GM12878 (cell line): ENCODE measurements around the gene SLTM.
"Not testable (repeated sequence)": the region's sequence is repeated elsewhere in the genome, so short reads cannot be mapped to it uniquely, and the experiment has no call there.

Source experiments
- CHD2 ChIP-seq: IDR thresholded peaks from 2 replicates; pipeline ENCODE4 v1.6.1; 2011; ENCODE audit warnings: low read depth, low read length, improper control_type of control experiment, borderline replicate concordance
- CTCF ChIP-seq, 3 experiments: IDR thresholded peaks in 2 of 3; conservative IDR thresholded peaks in 1 of 3; 2 replicates each; pipeline ENCODE4 v1.5.1; 2011; ENCODE audit warnings: low read depth in 3 of 3, low read length in 3 of 3, mild to moderate bottlenecking in 3 of 3, control low read depth in 2 of 3, moderate library complexity in 2 of 3, inconsistent platforms in 1 of 3, mixed read lengths in 1 of 3; ENCODE audit not compliant: control insufficient read depth in 2 of 3, insufficient read depth in 1 of 3; ENCODE audit errors: extremely low read depth in 1 of 3
- EP300 ChIP-seq, 2 experiments: fragments of 150-350 bp in 1 of 2; IDR thresholded peaks; 2 replicates each; pipeline ENCODE4 v1.6.1; 2011 to 2012; ENCODE audit warnings: low read depth in 2 of 2, low read length in 2 of 2, borderline replicate concordance in 1 of 2, improper control_type of control experiment in 1 of 2, inconsistent platforms in 1 of 2; ENCODE audit not compliant: control insufficient read depth in 1 of 2
- POLR2A ChIP-seq: IDR thresholded peaks from 2 replicates; pipeline ENCODE4 v1.6.1; 2011; ENCODE audit warnings: low read depth, mild to moderate bottlenecking, low read length
- RBBP5 ChIP-seq: fragments of 200-600 bp; sonication (generic); conservative IDR thresholded peaks from 2 replicates; pipeline ENCODE4 v1.6.1; 2016
- RFX5 ChIP-seq: IDR thresholded peaks from 2 replicates; pipeline ENCODE4 v1.6.1; 2011; ENCODE audit warnings: low read depth, low read length, improper control_type of control experiment
- STAT1 ChIP-seq: fragments of 450-650 bp; conservative IDR thresholded peaks from 2 replicates; pipeline ENCODE4 v1.6.1; 2014; ENCODE audit warnings: antibody characterized with exemption, mild to moderate bottlenecking
- TCF12 ChIP-seq: IDR thresholded peaks from 2 replicates; pipeline ENCODE4 v1.6.1; 2011; ENCODE audit warnings: low read depth, mild to moderate bottlenecking, low read length
- YBX1 ChIP-seq: fragments of 450-650 bp; IDR thresholded peaks from 2 replicates; pipeline ENCODE4 v1.6.1; 2016; ENCODE audit warnings: antibody characterized with exemption

GRCh38 chr15:58883926-58884325, 49.6 kb downstream of the SLTM start:
- not testable (repeated sequence) for TF ChIP-seq CTCF (IDR thresholded peaks at IDR 0.05 in 2 of 3, conservative IDR thresholded peaks at IDR 0.05 in 1 of 3; ENCODE audit: control insufficient read depth in 2 of 3, extremely low read depth in 1 of 3, insufficient read depth in 1 of 3, low read depth in 3 of 3, low read length in 3 of 3); RFX5; YBX1; STAT1; POLR2A; RBBP5; TCF12; EP300 (IDR thresholded peaks at IDR 0.05; ENCODE audit: borderline replicate concordance in 1 of 2, control insufficient read depth in 1 of 2, low read depth in 2 of 2, low read length in 2 of 2); CHD2
